K562 (cell line): ENCODE data around the gene CTCF. TPM values are rescaled to one million over a fixed set of nuclear protein-coding genes. Genes with fewer than 3 reads are reported as not detected.

ENCODE experiments used
- ATAC-seq: fragments of 200-7000 bp; cut with Tn5 transposase; 3 replicates; pipeline ENCODE4 v1.9.1; 2020; ENCODE audit warnings: moderate library complexity
- BruUV-seq: library from RNA; stranded (reverse); fragments of 400-500 nt; replicated peaks from 2 replicates; lab custom pipeline; 2021; lab: Mats Ljungman, UMichigan
- CTCF ChIA-PET: fragments of 300-600 bp; formaldehyde crosslinking; extraction: SDS; loops from one replicate; lab custom pipeline; 2021; ENCODE audit warnings: low intra/inter-chr PET ratio; lab: Yijun Ruan, JAX
- POLR2A ChIA-PET: fragments of 300-600, 350-650 bp; sonication (Branson Sonifier 250); formaldehyde crosslinking; extraction: SDS; loops from one replicate; lab custom pipeline; 2021; ENCODE audit warnings: antibody characterized with exemption, inconsistent platforms; lab: Yijun Ruan, JAX
- DNase-seq, 4 experiments: peaks; one replicate each; pipeline versions ENCODE4 v3.0.0 to v3.0.0-alpha.2; 2011 to 2018; ENCODE audit warnings: low spot score in 3 of 4, mixed read lengths in 3 of 4; ENCODE audit errors: extremely low read depth in 1 of 4
- FAIRE-seq: peaks from 2 replicates; lab custom pipeline; 2011; peaks lifted over from hg19 to GRCh38; lab: Jason Lieb, UNC
- H2AFZ ChIP-seq: 2 replicates; pipeline ENCODE4 v1.6.0; 2011; ENCODE audit warnings: low read depth, low read length, control low read depth, inconsistent platforms
- H3K27ac ChIP-seq: fragments of 200-600 bp; 3 replicates; pipeline ENCODE4 v1.8.0; 2011; ENCODE audit warnings: low read depth, mild to moderate bottlenecking, control low read depth, inconsistent platforms, low read length, moderate library complexity, mixed read lengths; ENCODE audit errors: extremely low read depth
- H3K27me3 ChIP-seq, 2 experiments: fragments of 300-600 bp in 1 of 2; 2 replicates in 1 of 2; 3 replicates in 1 of 2; pipeline versions ENCODE4 v1.6.0 to v1.8.0; 2011; ENCODE audit warnings: inconsistent platforms in 2 of 2, low read length in 2 of 2, mild to moderate bottlenecking in 1 of 2, mixed read lengths in 1 of 2, moderate library complexity in 1 of 2; ENCODE audit not compliant: control insufficient read depth in 2 of 2, insufficient read depth in 2 of 2
- H3K36me3 ChIP-seq: fragments of 300-600 bp; 3 replicates; pipeline ENCODE4 v1.8.0; 2011; ENCODE audit warnings: mild to moderate bottlenecking, low read length, inconsistent platforms; ENCODE audit not compliant: control insufficient read depth, insufficient read depth
- H3K4me1 ChIP-seq, 2 experiments: fragments of 200-600 bp in 1 of 2; replicated peaks in 1 of 2; 2 replicates in 1 of 2; 3 replicates in 1 of 2; pipeline versions ENCODE4 v1.5.1 to v1.8.0; 2011; ENCODE audit warnings: inconsistent platforms in 2 of 2, low read length in 2 of 2, mild to moderate bottlenecking in 1 of 2, mixed read lengths in 1 of 2, moderate library complexity in 1 of 2; ENCODE audit not compliant: control insufficient read depth in 2 of 2, insufficient read depth in 2 of 2
- H3K4me2 ChIP-seq: 2 replicates; pipeline ENCODE4 v1.6.1; 2011; ENCODE audit warnings: low read length, control low read depth, inconsistent platforms, mixed read lengths; ENCODE audit not compliant: insufficient read depth
- H3K4me3 ChIP-seq: fragments of 200-600 bp; sonication (generic), shearing (Covaris generic); 2 replicates; pipeline ENCODE4 v1.5.1; 2016; ENCODE audit warnings: control low read depth, inconsistent platforms
- H3K79me2 ChIP-seq: fragments of 200-600 bp; 3 replicates; pipeline ENCODE4 v1.8.0; 2011; ENCODE audit warnings: low read length, inconsistent platforms; ENCODE audit not compliant: control insufficient read depth, insufficient read depth
- H3K9ac ChIP-seq, 2 experiments: 2 replicates each; pipeline versions ENCODE4 v1.6.0 to v1.6.1; 2011; ENCODE audit warnings: low read depth in 2 of 2, low read length in 2 of 2, control low read depth in 1 of 2, inconsistent platforms in 1 of 2, mild to moderate bottlenecking in 1 of 2, mixed read lengths in 1 of 2; ENCODE audit not compliant: insufficient read depth in 1 of 2
- H3K9me1 ChIP-seq: one replicate; pipeline ENCODE4 v1.6.0; 2011; ENCODE audit warnings: inconsistent platforms, mild to moderate bottlenecking, low read length, moderate library complexity; ENCODE audit not compliant: control insufficient read depth, insufficient read depth
- H3K9me3 ChIP-seq: replicated peaks from 2 replicates; pipeline ENCODE4 v1.5.1; 2011; ENCODE audit warnings: low read depth, low read length, inconsistent platforms; ENCODE audit not compliant: control insufficient read depth, insufficient read depth
- H4K20me1 ChIP-seq: replicated peaks from 2 replicates; pipeline ENCODE4 v1.6.1; 2011; ENCODE audit warnings: low read length, inconsistent platforms, mixed read lengths; ENCODE audit not compliant: control insufficient read depth, insufficient read depth
- E2F5 ChIP-seq: sonication (generic); formaldehyde crosslinking; IDR thresholded peaks from 2 replicates; pipeline ENCODE4 v1.8.0; 2022; ENCODE audit warnings: mild to moderate bottlenecking, missing genetic modification reagents
- HMGXB4 ChIP-seq: sonication (generic); formaldehyde crosslinking; IDR thresholded peaks from 2 replicates; pipeline ENCODE4 v1.8.1; 2023; ENCODE audit warnings: mild to moderate bottlenecking, missing genetic modification reagents
- RCOR1 ChIP-seq, 2 experiments: IDR thresholded peaks; 2 replicates each; pipeline ENCODE4 v1.6.1; 2012; ENCODE audit warnings: low read depth in 2 of 2, low read length in 2 of 2, borderline replicate concordance in 1 of 2, improper control_type of control experiment in 1 of 2
- REST ChIP-seq, 2 experiments: fragments of 450-650 bp; formaldehyde crosslinking in 1 of 2; IDR thresholded peaks; 2 replicates each; pipeline versions ENCODE4 v1.4.0 to v1.6.1; 2014 to 2020; ENCODE audit warnings: mild to moderate bottlenecking in 2 of 2, borderline replicate concordance in 1 of 2, low read depth in 1 of 2
- TEAD1 ChIP-seq, 2 experiments: fragments of 450-650 bp in 1 of 2; sonication (generic) in 1 of 2; formaldehyde crosslinking; IDR thresholded peaks; 2 replicates each; pipeline versions ENCODE4 v1.4.0 to v1.8.0; 2020 to 2022; ENCODE audit warnings: mild to moderate bottlenecking in 2 of 2, missing genetic modification reagents in 1 of 2
- ZNF766 ChIP-seq: fragments of 200-800 bp; sonication (Bioruptor generic); conservative IDR thresholded peaks from 2 replicates; pipeline ENCODE4 v1.6.1; 2016; ENCODE audit warnings: missing genetic modification characterization, missing compliant biosample characterization
- WGBS: fragments of 100-300 bp; shearing (Covaris generic); methylation state at CpG from one replicate; pipeline ENCODE4 v1.1.6; 2016; ENCODE audit warnings: low coverage, mixed read lengths; ENCODE audit not compliant: insufficient coverage; ENCODE audit errors: missing lambda C conversion rate; 5-methylcytosine and 5-hydroxymethylcytosine counted together
- in situ Hi-C: fragments of 300-500 bp; cut with MboI; formaldehyde crosslinking; loops from 4 replicates; pipeline ENCODE4 v1.15.0; 2018; ENCODE audit warnings: inconsistent platforms, mixed read lengths
- intact Hi-C: fragments of 100-400 bp; cut with micrococcal nuclease; formaldehyde crosslinking; loops from 2 replicates; pipeline ENCODE4 v1.14.2; 2022
- polyA plus RNA-seq, 8 experiments: library from polyadenylated mRNA; depleted of rRNA in 4 of 8; stranded (reverse) in 5 of 8; unstranded in 3 of 8; fragments of >200 nt; fragmentation: Nextera tagmentation in 2 of 8; fragmentation: Illumina TruSeq in 1 of 8; extraction: Ambion mirVana in 2 of 8; extraction: Trizol in 1 of 8; gene quantifications; 2 replicates each; pipeline versions ENCODE4 v1.2.1 to v1.2.3, GENCODE V29; 2011 to 2014; ENCODE audit warnings: inconsistent platforms in 1 of 8, missing spikeins in 1 of 8
- total RNA-seq, 7 experiments: library from RNA; depleted of rRNA in 6 of 7; stranded (reverse); fragments of >200 nt in 6 of 7; fragmentation: Illumina TruSeq in 2 of 7; extraction: Trizol in 2 of 7; gene quantifications; 2 replicates each; pipeline versions ENCODE4 v1.2.1 to v1.2.3, GENCODE V29; 2011 to 2021; ENCODE audit warnings: low replicate concordance in 1 of 7

Gene CTCF
- total and polyA plus RNA-seq, 9 of the 15 experiments (the other 6 are each of a cell fraction or from before 2014, with no cell fraction given) = 7.8 to 49.2 (median 33.9) TPM

GRCh38 chr16:67652578-67653127 lies 90.3 kb downstream of the CTCF start:
- ChIA-PET POLR2A (no interaction called here), CTCF (interaction anchor here (0.6 to 1.5 kb wide), 2 partner anchors 90 to 131 kb away, joined by 3 read pairs; no protein-coding TSS in a partner anchor)
- Histone ChIP-seq H3K27me3 (peaks cover 8 to 59% of the 10 kb centered on the region in 2 experiments; a peak in 4 of 5 replicates), H3K79me2 (no peaks in the 10 kb centered on the region), H3K9me1 (no peaks in the 10 kb centered on the region), H3K4me2 (no peak overlapping the region), H3K27ac (no peak overlapping the region), H3K36me3 (peaks cover 4% of the 10 kb centered on the region; the same call in 1 of the 3 replicates), H3K9ac (peak overlapping the region in 1 of 2 experiments; percentile 81; a peak in 2 of 4 replicates), H4K20me1 (0 out of 2 replicates have a peak, but pooled peaks cover 13% of the 10 kb centered on the region), H3K9me3 (no peaks in the 10 kb centered on the region), H2AFZ (no peak overlapping the region), H3K4me3 (peak overlapping the region; percentile 29), H3K4me1 (peaks cover 0 to 55% of the 10 kb centered on the region in 2 experiments; a peak in 4 of 5 replicates)
- ATAC-seq = peak; percentile 93
- intact Hi-C loops = no loop called here
- in situ Hi-C loops = no loop called here
- no peak for FAIRE-seq
- no TSS peak for BruUV-seq
- peak; percentile 76 to 97 (median 97) for DNase-seq
- WGBS = 0% methylated on average over 2 of the region's 59 CpGs
- no peak for TF ChIP-seq E2F5 (CRISPR knock-in tag)
- TF ChIP-seq REST (IDR thresholded peaks at IDR 0.05; ENCODE audit: borderline replicate concordance) = peak; percentile 98
- TF ChIP-seq REST (CRISPR knock-in tag; IDR thresholded peaks at IDR 0.05; ENCODE audit: low read depth) = peak; percentile 95
- 0 out of 2 replicates have a peak, but pooled peaks have one; percentile 55 for TF ChIP-seq HMGXB4
- TF ChIP-seq RCOR1 (IDR thresholded peaks at IDR 0.05; ENCODE audit: borderline replicate concordance in 1 of 2, low read depth in 2 of 2, low read length in 2 of 2) = 0 out of 4 replicates have a peak, but pooled peaks of 1 of the 2 experiments have one; percentile 13
- peak in 1 of 2 experiments; percentile 18; a peak in 1 of 4 replicates for TF ChIP-seq TEAD1 (CRISPR knock-in tag; IDR thresholded peaks at IDR 0.05)
- TF ChIP-seq ZNF766 (CRISPR knock-in tag) = peak; percentile 89
